ENCODE results near the gene SGPL1.

DNA sequence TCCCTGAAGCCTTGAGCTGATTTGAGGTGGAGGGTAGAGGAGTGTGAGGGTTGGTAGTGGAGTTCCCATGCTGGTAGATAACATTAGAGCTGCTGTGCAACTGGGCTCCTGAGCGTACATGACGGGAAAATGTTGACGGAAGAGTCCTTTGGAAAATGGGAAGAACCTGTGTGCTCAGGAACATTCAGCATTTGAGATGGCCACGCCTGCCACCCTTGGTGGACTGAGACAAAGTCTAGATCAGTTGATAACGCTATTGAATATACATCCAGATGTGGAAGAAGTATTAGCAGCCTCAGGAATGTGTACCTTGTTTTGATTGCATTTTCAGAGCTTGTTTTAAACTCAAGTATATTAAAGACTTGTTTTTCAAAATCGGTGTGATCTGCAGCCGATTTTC lies 56.5 kb downstream of the SGPL1 start:
- TF ChIP-seq, protein P1, sequence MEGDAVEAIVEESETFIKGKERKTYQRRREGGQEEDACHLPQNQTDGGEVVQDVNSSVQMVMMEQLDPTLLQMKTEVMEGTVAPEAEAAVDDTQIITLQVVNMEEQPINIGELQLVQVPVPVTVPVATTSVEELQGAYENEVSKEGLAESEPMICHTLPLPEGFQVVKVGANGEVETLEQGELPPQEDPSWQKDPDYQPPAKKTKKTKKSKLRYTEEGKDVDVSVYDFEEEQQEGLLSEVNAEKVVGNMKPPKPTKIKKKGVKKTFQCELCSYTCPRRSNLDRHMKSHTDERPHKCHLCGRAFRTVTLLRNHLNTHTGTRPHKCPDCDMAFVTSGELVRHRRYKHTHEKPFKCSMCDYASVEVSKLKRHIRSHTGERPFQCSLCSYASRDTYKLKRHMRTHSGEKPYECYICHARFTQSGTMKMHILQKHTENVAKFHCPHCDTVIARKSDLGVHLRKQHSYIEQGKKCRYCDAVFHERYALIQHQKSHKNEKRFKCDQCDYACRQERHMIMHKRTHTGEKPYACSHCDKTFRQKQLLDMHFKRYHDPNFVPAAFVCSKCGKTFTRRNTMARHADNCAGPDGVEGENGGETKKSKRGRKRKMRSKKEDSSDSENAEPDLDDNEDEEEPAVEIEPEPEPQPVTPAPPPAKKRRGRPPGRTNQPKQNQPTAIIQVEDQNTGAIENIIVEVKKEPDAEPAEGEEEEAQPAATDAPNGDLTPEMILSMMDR (IDR thresholded peaks at IDR 0.05) = no peak
- TF ChIP-seq POLR2A (IDR thresholded peaks at IDR 0.05) = no peak
